Trophoblast cell (in vitro differentiated cells and primary cell): ENCODE results near the gene CST5.

Experiments
- DNase-seq, 2 donors: peaks; one replicate each; pipeline ENCODE4 v3.0.0-alpha.2; 2016
- H2AFZ ChIP-seq: 2 replicates; pipeline ENCODE4 v1.6.1; 2013; ENCODE audit warnings: low read length, moderate library complexity, mild to moderate bottlenecking; ENCODE audit not compliant: insufficient read depth, poor library complexity
- H2AK5ac ChIP-seq: 2 replicates; pipeline ENCODE4 v1.6.1; 2013; ENCODE audit warnings: mild to moderate bottlenecking, low read length
- H2BK120ac ChIP-seq: 2 replicates; pipeline ENCODE4 v1.6.1; 2013; ENCODE audit warnings: low read length, mild to moderate bottlenecking, moderate library complexity; ENCODE audit not compliant: insufficient read depth, poor library complexity
- H2BK12ac ChIP-seq: 2 replicates; pipeline ENCODE4 v1.6.1; 2013; ENCODE audit warnings: mild to moderate bottlenecking, low read length, moderate library complexity
- H2BK5ac ChIP-seq: 2 replicates; pipeline ENCODE4 v1.6.1; 2013; ENCODE audit warnings: low read length, low read depth, moderate library complexity, mild to moderate bottlenecking; ENCODE audit not compliant: poor library complexity
- H3K14ac ChIP-seq: 2 replicates; pipeline ENCODE4 v1.6.1; 2013; ENCODE audit warnings: mild to moderate bottlenecking, low read length
- H3K18ac ChIP-seq: 2 replicates; pipeline ENCODE4 v1.6.1; 2013; ENCODE audit warnings: mild to moderate bottlenecking, low read length
- H3K23ac ChIP-seq: 2 replicates; pipeline ENCODE4 v1.6.1; 2013; ENCODE audit warnings: low read length
- H3K27ac ChIP-seq: 2 replicates; pipeline ENCODE4 v1.5.1; 2013; ENCODE audit warnings: low read depth, mild to moderate bottlenecking, inconsistent platforms, low read length, moderate library complexity
- H3K27me3 ChIP-seq: 2 replicates; pipeline ENCODE4 v1.6.1; 2013; ENCODE audit warnings: inconsistent platforms, mild to moderate bottlenecking, low read length, moderate library complexity; ENCODE audit not compliant: insufficient read depth
- H3K36me3 ChIP-seq, 2 experiments: 1 replicate in 1 of 2; 2 replicates in 1 of 2; pipeline ENCODE4 v1.6.1; 2013; ENCODE audit warnings: low read length in 2 of 2, mild to moderate bottlenecking in 2 of 2, moderate library complexity in 1 of 2; ENCODE audit not compliant: insufficient read depth in 2 of 2, control insufficient read depth in 1 of 2
- H3K4ac ChIP-seq: 2 replicates; pipeline ENCODE4 v1.6.1; 2013; ENCODE audit warnings: low read depth, mild to moderate bottlenecking, low read length, moderate library complexity
- H3K4me1 ChIP-seq, 2 experiments: 1 replicate in 1 of 2; 2 replicates in 1 of 2; pipeline ENCODE4 v1.6.1; 2013; ENCODE audit warnings: low read length in 2 of 2, mild to moderate bottlenecking in 2 of 2, moderate library complexity in 1 of 2; ENCODE audit not compliant: insufficient read depth in 2 of 2, control insufficient read depth in 1 of 2
- H3K4me2 ChIP-seq: 2 replicates; pipeline ENCODE4 v1.6.1; 2013; ENCODE audit warnings: inconsistent platforms, mild to moderate bottlenecking, low read length, moderate library complexity
- H3K4me3 ChIP-seq: 2 replicates; pipeline ENCODE4 v1.5.1; 2013; ENCODE audit warnings: mild to moderate bottlenecking, low read depth, low read length, inconsistent platforms
- H3K79me1 ChIP-seq: one replicate; pipeline ENCODE4 v1.6.1; 2013; ENCODE audit warnings: low read length
- H3K79me2 ChIP-seq: 2 replicates; pipeline ENCODE4 v1.6.1; 2013; ENCODE audit warnings: low read length, mild to moderate bottlenecking; ENCODE audit not compliant: control insufficient read depth, insufficient read depth, poor library complexity
- H3K9ac ChIP-seq: 2 replicates; pipeline ENCODE4 v1.6.1; 2013; ENCODE audit warnings: mild to moderate bottlenecking, low read length
- H3K9me3 ChIP-seq: 2 replicates; pipeline ENCODE4 v1.6.1; 2013; ENCODE audit warnings: low read depth, mild to moderate bottlenecking, control low read depth, inconsistent platforms, low read length; ENCODE audit not compliant: insufficient read depth
- H4K12ac ChIP-seq: 2 replicates; pipeline ENCODE4 v1.6.1; 2013; ENCODE audit warnings: low read depth, mild to moderate bottlenecking, low read length, moderate library complexity
- H4K8ac ChIP-seq: 2 replicates; pipeline ENCODE4 v1.6.1; 2013; ENCODE audit warnings: low read depth, mild to moderate bottlenecking, low read length, moderate library complexity
- H4K91ac ChIP-seq: one replicate; pipeline ENCODE4 v1.6.1; 2013; ENCODE audit warnings: low read depth, mild to moderate bottlenecking, low read length, moderate library complexity
- WGBS: extraction: QIAGEN DNeasy Blood & Tissue Kit; methylation state at CpG from one replicate; pipeline ENCODE4 v1.1.7; 2013; ENCODE audit warnings: missing lambda C conversion rate; ENCODE audit not compliant: insufficient read length, insufficient coverage; ENCODE audit errors: extremely low coverage; 5-methylcytosine and 5-hydroxymethylcytosine counted together

CST5 gene

DNA sequence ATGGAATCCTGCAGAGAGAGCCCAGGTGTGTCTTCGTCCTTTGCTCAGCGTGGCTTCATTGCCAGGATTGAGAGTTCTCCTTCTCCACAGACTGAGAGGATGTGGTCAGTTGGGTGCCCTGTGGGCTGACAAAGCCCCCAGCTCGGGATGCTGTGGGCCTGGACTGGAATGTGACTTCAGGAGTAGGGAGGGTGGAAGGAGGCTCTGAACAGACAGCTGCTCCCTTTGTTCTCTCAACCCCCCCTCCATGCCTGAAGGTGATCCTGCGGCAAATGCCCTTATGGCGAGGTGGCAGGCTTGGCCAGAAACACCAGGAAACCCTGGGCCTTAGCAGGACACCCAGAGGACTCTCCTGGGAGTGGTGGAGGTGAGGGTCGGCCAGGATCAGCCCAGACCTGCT, 1.8 kb upstream of the CST5 start:
- no peak overlapping the region for H2BK120ac ChIP-seq
- H3K79me2 ChIP-seq: no peaks in the 10 kb centered on the region
- H3K27me3 ChIP-seq: no peaks in the 10 kb centered on the region
- peaks cover 2 to 9% of the 10 kb centered on the region in 2 experiments for H3K4me1 ChIP-seq
- H3K18ac ChIP-seq: no peak overlapping the region
- peaks cover 3% of the 10 kb centered on the region for H3K9me3 ChIP-seq
- WGBS: no CpG with 5 or more reads among the region's 6 CpGs
- H3K9ac ChIP-seq: no peak overlapping the region
- no peak overlapping the region for H4K12ac ChIP-seq
- H3K23ac ChIP-seq: no peak overlapping the region
- H2BK12ac ChIP-seq: no peak overlapping the region
- H4K91ac ChIP-seq: no peak overlapping the region
- no peak overlapping the region for H3K4ac ChIP-seq
- H2AFZ ChIP-seq: no peak overlapping the region
- no peak overlapping the region for H3K27ac ChIP-seq
- H3K14ac ChIP-seq: no peak overlapping the region
- H3K4me2 ChIP-seq: no peak overlapping the region
- H3K79me1 ChIP-seq: no peaks in the 10 kb centered on the region
- H3K36me3 ChIP-seq: no peaks in the 10 kb centered on the region
- H2BK5ac ChIP-seq: no peak overlapping the region
- no peak overlapping the region for H3K4me3 ChIP-seq
- no peak overlapping the region for H4K8ac ChIP-seq
- no peak for DNase-seq
- H2AK5ac ChIP-seq: no peak overlapping the region

- no peak overlapping the region for H2AK5ac ChIP-seq
- H3K4ac ChIP-seq: no peak overlapping the region
- H2BK5ac ChIP-seq: no peak overlapping the region
- H3K9me3 ChIP-seq: peaks cover 3% of the 10 kb centered on the region
- no peak overlapping the region for H3K23ac ChIP-seq
- H3K9ac ChIP-seq: no peak overlapping the region
- no peak overlapping the region for H3K27ac ChIP-seq
- no peak overlapping the region for H3K4me3 ChIP-seq
- no peaks in the 10 kb centered on the region for H3K36me3 ChIP-seq
- H3K79me1 ChIP-seq: no peaks in the 10 kb centered on the region
- no peak overlapping the region for H3K18ac ChIP-seq
- H3K27me3 ChIP-seq: no peaks in the 10 kb centered on the region
- peaks cover 2 to 9% of the 10 kb centered on the region in 2 experiments for H3K4me1 ChIP-seq
- H4K8ac ChIP-seq: no peak overlapping the region
- no peak overlapping the region for H2AFZ ChIP-seq
- no peak overlapping the region for H2BK120ac ChIP-seq
- H3K4me2 ChIP-seq: no peak overlapping the region
- H2BK12ac ChIP-seq: no peak overlapping the region
- no peak overlapping the region for H3K14ac ChIP-seq
- H4K12ac ChIP-seq: no peak overlapping the region
- H3K79me2 ChIP-seq: no peaks in the 10 kb centered on the region
- WGBS: no CpG with 5 or more reads among the region's 4 CpGs
- DNase-seq: peak in 1 of 2 donors; percentile 5
- H4K91ac ChIP-seq: no peak overlapping the region
These were observed 869 bp upstream of the CST5 start for GRCh38 chr20:23880417-23880816.

- no peak overlapping the region for H3K23ac ChIP-seq
These were observed 345 bp upstream of the CST5 start for GRCh38 chr20:23879811-23880374.

DNA sequence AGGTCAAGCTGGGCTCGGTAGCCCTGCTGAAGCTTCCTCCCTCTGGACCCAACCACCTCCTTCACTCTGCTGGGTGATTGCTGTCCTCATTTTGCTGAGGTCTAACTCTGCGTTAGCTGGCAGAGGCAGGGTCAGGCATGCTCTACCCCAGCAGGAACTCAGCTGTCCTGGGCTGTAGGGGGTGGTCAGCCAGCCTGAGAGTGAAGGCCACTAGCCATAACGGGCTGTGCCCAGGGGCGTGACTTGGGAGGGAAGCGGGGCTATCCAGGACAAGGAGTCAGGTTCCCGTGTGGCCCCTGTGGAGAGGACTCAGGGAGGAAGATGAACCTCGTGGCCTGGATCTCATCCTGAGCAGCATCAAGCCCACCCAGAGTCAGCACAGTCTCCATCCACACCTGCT, 761 bp downstream of the CST5 start:
- H2BK5ac ChIP-seq: no peak overlapping the region
- no peaks in the 10 kb centered on the region for H3K79me2 ChIP-seq
- no peaks in the 10 kb centered on the region for H3K27me3 ChIP-seq
- H3K79me1 ChIP-seq: no peaks in the 10 kb centered on the region
- peaks cover 0 to 6% of the 10 kb centered on the region in 2 experiments for H3K4me1 ChIP-seq
- H4K8ac ChIP-seq: no peak overlapping the region
- H2AFZ ChIP-seq: no peak overlapping the region
- no CpG with 5 or more reads among the region's 7 CpGs for WGBS
- no peak overlapping the region for H3K27ac ChIP-seq
- no peaks in the 10 kb centered on the region for H3K36me3 ChIP-seq
- no peak overlapping the region for H4K91ac ChIP-seq
- H3K4me3 ChIP-seq: no peak overlapping the region
- peaks cover 3% of the 10 kb centered on the region for H3K9me3 ChIP-seq
- H3K4me2 ChIP-seq: no peak overlapping the region
- H3K4ac ChIP-seq: no peak overlapping the region
- peak overlapping the region; percentile 19 for H3K9ac ChIP-seq
- DNase-seq: no peak
- H3K23ac ChIP-seq: no peak overlapping the region
- H2BK120ac ChIP-seq: no peak overlapping the region
- H3K18ac ChIP-seq: no peak overlapping the region
- no peak overlapping the region for H4K12ac ChIP-seq
- H2BK12ac ChIP-seq: no peak overlapping the region
- H2AK5ac ChIP-seq: no peak overlapping the region
- no peak overlapping the region for H3K14ac ChIP-seq

More at GRCh38 chr20:23879811-23880374, 345 bp upstream of the CST5 start:
- Histone ChIP-seq H3K18ac (no peak overlapping the region), H3K4me3 (no peak overlapping the region), H3K4me2 (no peak overlapping the region), H3K27me3 (no peaks in the 10 kb centered on the region), H3K9ac (no peak overlapping the region), H2AFZ (no peak overlapping the region), H2BK12ac (no peak overlapping the region), H4K12ac (no peak overlapping the region), H3K14ac (no peak overlapping the region), H3K9me3 (peaks cover 3% of the 10 kb centered on the region), H3K27ac (no peak overlapping the region), H3K36me3 (no peaks in the 10 kb centered on the region), H3K79me2 (no peaks in the 10 kb centered on the region), H4K91ac (no peak overlapping the region), H4K8ac (no peak overlapping the region), H3K79me1 (no peaks in the 10 kb centered on the region), H3K4ac (no peak overlapping the region), H2AK5ac (no peak overlapping the region), H3K4me1 (peaks cover 2 to 9% of the 10 kb centered on the region in 2 experiments), H2BK5ac (no peak overlapping the region), H2BK120ac (no peak overlapping the region)
- DNase-seq: no peak
- no CpG with 5 or more reads among the region's 8 CpGs for WGBS
